Right atrium auricular region (tissue), 2 donors: Measurements from ENCODE around the gene GNAO1. TPM values are rescaled to one million over a fixed set of nuclear protein-coding genes. Genes with fewer than 3 reads are reported as not detected.

Experiments
- DNase-seq: peaks from one replicate; pipeline ENCODE4 v3.0.0-alpha.2; 2019; ENCODE audit warnings: low spot score
- H3K27ac ChIP-seq, 2 donors: fragments of 200-600 bp; sonication (generic); 1 replicate in 1 of 2; 2 replicates in 1 of 2; pipeline ENCODE4 v1.5.1; 2016 to 2019
- H3K27me3 ChIP-seq, 2 donors: fragments of 200-600 bp; sonication (generic); one replicate each; pipeline versions ENCODE4 v1.5.1 to v1.6.0; 2017 to 2019
- H3K36me3 ChIP-seq: fragments of 200-600 bp; sonication (generic); one replicate; pipeline ENCODE4 v1.5.1; 2016
- H3K4me1 ChIP-seq, 2 donors: fragments of 200-600 bp; sonication (generic); one replicate each; pipeline versions ENCODE4 v1.5.1 to v1.6.0; 2017 to 2019
- H3K4me3 ChIP-seq, 2 donors: fragments of 200-600 bp; sonication (generic); 1 replicate in 1 of 2; 2 replicates in 1 of 2; pipeline ENCODE4 v1.5.1; 2017 to 2019; ENCODE audit warnings: mild to moderate bottlenecking in 1 of 2, moderate library complexity in 1 of 2
- H3K9me3 ChIP-seq, 2 donors: fragments of 200-600 bp; sonication (generic); one replicate each; pipeline ENCODE4 v1.5.1; 2019
- total RNA-seq, 2 donors: library from RNA; depleted of rRNA; stranded (reverse); fragments of >200 nt; gene quantifications; one replicate each; pipeline ENCODE4 v1.1.0, GENCODE V29; 2016
- TF ChIP-seq, protein P1 (sequence below), 2 donors: fragments of 200-600 bp; sonication (generic); IDR thresholded peaks; one replicate each; pipeline ENCODE4 v1.5.1; 2019; ENCODE audit warnings: antibody characterized with exemption in 2 of 2

Gene GNAO1
- total RNA-seq, 2 donors from 2014 or later, result 43.1 to 54.8 TPM

DNA sequence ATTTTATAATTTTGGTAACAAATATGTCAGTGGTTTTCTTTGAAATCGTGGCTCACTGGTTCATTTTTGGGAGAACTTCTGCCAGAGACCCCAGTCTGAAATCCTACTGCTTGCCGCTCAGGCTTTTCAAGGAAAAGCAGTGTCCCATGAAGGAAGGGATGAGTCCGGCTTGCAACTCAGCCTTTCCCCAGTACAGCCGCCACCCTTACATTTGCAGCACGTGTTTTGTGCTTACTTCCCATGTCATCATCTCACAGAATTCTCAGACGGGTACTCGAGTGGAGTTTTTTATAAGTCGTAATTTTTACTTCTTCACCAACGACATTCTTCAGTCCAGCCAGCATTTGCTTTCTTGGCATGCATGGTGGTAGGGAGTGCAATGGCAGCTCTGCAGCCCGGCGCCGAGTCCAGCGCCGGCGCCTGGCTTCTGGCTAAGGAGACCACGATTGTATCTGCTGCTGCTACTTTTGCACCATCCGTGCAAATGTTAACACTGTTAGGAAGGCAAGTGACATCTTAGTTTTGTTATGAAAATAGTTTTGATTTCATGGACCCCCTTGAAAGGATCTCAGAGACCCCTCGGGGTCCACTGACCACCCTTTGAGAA, 123.1 kb downstream of the GNAO1 start:
- TF ChIP-seq, protein P1, sequence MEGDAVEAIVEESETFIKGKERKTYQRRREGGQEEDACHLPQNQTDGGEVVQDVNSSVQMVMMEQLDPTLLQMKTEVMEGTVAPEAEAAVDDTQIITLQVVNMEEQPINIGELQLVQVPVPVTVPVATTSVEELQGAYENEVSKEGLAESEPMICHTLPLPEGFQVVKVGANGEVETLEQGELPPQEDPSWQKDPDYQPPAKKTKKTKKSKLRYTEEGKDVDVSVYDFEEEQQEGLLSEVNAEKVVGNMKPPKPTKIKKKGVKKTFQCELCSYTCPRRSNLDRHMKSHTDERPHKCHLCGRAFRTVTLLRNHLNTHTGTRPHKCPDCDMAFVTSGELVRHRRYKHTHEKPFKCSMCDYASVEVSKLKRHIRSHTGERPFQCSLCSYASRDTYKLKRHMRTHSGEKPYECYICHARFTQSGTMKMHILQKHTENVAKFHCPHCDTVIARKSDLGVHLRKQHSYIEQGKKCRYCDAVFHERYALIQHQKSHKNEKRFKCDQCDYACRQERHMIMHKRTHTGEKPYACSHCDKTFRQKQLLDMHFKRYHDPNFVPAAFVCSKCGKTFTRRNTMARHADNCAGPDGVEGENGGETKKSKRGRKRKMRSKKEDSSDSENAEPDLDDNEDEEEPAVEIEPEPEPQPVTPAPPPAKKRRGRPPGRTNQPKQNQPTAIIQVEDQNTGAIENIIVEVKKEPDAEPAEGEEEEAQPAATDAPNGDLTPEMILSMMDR (IDR thresholded peaks at IDR 0.05), result no peak
- Histone ChIP-seq H3K36me3 (no peaks in the 10 kb centered on the region), H3K4me1 (peaks cover 0 to 28% of the 10 kb centered on the region in 2 donors), H3K9me3 (no peaks in the 10 kb centered on the region), H3K27ac (no peak overlapping the region), H3K4me3 (no peak overlapping the region), H3K27me3 (no peaks in the 10 kb centered on the region)
- no peak for DNase-seq

DNA sequence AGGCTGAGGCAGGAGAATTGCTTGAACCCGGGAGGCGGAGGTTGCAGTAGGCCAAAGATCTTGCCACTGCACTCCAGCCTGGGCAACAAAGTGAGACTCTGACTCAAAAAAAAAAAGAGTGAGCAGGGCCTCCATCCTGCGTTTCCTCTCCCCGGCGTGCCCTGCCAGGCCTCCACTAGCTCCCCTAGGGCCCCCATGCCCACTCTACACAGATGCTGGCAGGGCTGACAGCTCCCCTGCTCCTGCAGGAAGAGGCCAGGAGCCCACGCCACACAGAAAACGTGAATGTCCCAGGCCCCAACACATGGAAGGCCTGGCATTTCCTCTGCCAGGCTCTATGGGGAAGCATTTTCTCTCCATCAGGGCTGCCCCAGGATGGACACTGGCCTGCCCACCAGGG, 124.7 kb downstream of the GNAO1 start:
- H3K27me3 ChIP-seq, result no peaks in the 10 kb centered on the region
- DNase-seq, result no peak
- TF ChIP-seq, protein P1 (IDR thresholded peaks at IDR 0.05), result no peak
- no peak overlapping the region for H3K4me3 ChIP-seq
- no peaks in the 10 kb centered on the region for H3K9me3 ChIP-seq
- no peaks in the 10 kb centered on the region for H3K36me3 ChIP-seq
- peaks cover 0 to 34% of the 10 kb centered on the region in 2 donors for H3K4me1 ChIP-seq
- peak overlapping the region in 1 of 2 donors; percentile 39 for H3K27ac ChIP-seq

DNA sequence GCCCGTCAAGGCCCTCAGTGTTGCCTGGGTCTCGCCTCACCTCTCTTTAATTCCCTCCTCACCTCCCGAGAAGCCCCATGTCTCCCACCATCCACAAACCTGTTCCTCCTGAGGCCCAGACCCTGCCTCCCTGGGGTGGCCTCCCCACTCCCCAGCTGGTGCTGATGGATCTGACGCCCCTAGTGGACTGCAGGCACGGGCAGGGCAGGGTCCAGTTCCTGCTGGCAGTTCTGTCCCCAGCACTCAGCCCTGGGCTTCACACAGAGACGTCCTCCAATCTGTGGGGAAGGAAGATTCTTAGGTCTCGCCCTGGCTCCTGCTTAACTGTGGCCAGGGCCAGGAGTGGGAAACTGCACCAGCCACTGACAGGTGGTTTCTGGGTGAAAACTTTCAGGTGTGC, 125.3 kb downstream of the GNAO1 start:
- H3K36me3 ChIP-seq, result no peaks in the 10 kb centered on the region
- peaks cover 0 to 30% of the 10 kb centered on the region in 2 donors for H3K4me1 ChIP-seq
- no peaks in the 10 kb centered on the region for H3K9me3 ChIP-seq
- DNase-seq, result no peak
- H3K27me3 ChIP-seq, result no peaks in the 10 kb centered on the region
- peak overlapping the region in 1 of 2 donors; percentile 39 for H3K27ac ChIP-seq
- TF ChIP-seq, protein P1 (IDR thresholded peaks at IDR 0.05), result peak in 1 of 2 donors; percentile 10
- no peak overlapping the region for H3K4me3 ChIP-seq

DNA sequence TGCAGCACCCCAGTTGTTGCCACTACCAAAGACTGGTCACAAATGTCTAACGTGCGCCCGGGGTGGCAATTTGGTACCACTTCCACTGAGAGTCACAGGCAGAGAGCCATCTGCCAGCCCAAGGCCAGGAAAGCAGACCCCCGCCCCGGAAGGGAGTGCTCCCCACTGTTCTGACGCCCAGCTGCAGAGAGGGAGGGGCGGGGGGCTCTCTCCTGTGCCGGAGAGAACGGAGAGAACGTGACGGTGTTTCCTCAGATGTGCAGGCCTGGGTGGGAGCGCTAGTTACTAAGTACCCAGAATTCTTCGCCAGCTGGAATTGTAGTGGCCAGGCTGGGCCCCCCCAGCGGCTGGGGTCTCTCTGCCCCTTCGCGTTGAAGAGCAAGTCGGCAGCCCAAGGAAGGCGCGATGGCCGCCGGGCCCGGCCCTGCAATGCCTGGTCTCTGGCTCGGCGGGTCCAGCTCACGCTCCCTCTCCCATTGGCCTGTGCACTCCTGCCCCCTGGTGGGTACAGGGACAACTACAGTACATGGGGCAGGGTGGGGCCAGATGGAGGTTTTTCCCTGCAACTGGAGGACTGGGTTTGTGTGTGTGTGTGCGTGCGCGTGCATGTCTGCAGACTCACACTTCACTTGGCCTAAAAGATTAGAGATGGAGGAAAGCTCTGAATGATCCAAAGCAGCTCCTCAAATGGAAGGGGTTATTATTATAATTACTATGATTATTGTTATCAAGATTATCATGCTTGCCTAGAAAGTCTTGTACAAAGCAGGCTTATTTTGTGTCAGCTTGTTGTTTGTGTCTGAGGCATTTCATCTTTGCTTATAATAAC, 126.9 kb downstream of the GNAO1 start:
- H3K4me3 ChIP-seq, result peak overlapping the region in 1 of 2 donors; percentile 37
- H3K27ac ChIP-seq, result peak overlapping the region in 1 of 2 donors; percentile 78
- peaks cover 0 to 25% of the 10 kb centered on the region in 2 donors for H3K4me1 ChIP-seq
- H3K36me3 ChIP-seq, result no peaks in the 10 kb centered on the region
- DNase-seq, result peak; percentile 89
- no peaks in the 10 kb centered on the region for H3K9me3 ChIP-seq
- TF ChIP-seq, protein P1 (IDR thresholded peaks at IDR 0.05), result peak; percentile 91 to 97
- H3K27me3 ChIP-seq, result no peaks in the 10 kb centered on the region

DNA sequence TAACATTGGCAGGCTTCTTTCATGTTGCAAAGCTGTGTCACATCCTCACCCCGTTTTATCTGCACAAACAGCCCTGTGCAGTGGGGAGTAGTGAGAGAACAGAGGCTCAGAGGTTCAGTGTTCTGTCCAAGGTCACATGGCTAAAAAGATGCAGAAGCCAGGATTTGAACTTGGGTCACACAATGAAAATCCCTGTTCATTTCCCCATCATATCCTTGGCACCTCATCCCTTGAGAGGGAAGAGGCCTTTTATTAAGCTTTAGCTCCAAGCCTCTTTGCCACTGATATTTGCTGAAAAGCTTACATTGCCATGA, 127.5 kb downstream of the GNAO1 start:
- peak overlapping the region; percentile 13 to 18 for H3K27ac ChIP-seq
- H3K4me3 ChIP-seq, result no peak overlapping the region
- H3K27me3 ChIP-seq, result no peaks in the 10 kb centered on the region
- TF ChIP-seq, protein P1 (IDR thresholded peaks at IDR 0.05), result no peak
- DNase-seq, result no peak
- peaks cover 0 to 25% of the 10 kb centered on the region in 2 donors for H3K4me1 ChIP-seq
- H3K9me3 ChIP-seq, result no peaks in the 10 kb centered on the region
- no peaks in the 10 kb centered on the region for H3K36me3 ChIP-seq
